SH-SY5Y (cell line): ENCODE data around the gene GALNT9.

ENCODE experiments used
- GATA2 ChIP-seq: IDR thresholded peaks from 2 replicates; pipeline ENCODE4 v1.6.1; 2011; ENCODE audit warnings: mild to moderate bottlenecking, low read depth, low read length
- GATA3 ChIP-seq: IDR thresholded peaks from 2 replicates; pipeline ENCODE4 v1.6.1; 2011; ENCODE audit warnings: low read depth, mild to moderate bottlenecking, low read length, moderate library complexity

Gene GALNT9

DNA sequence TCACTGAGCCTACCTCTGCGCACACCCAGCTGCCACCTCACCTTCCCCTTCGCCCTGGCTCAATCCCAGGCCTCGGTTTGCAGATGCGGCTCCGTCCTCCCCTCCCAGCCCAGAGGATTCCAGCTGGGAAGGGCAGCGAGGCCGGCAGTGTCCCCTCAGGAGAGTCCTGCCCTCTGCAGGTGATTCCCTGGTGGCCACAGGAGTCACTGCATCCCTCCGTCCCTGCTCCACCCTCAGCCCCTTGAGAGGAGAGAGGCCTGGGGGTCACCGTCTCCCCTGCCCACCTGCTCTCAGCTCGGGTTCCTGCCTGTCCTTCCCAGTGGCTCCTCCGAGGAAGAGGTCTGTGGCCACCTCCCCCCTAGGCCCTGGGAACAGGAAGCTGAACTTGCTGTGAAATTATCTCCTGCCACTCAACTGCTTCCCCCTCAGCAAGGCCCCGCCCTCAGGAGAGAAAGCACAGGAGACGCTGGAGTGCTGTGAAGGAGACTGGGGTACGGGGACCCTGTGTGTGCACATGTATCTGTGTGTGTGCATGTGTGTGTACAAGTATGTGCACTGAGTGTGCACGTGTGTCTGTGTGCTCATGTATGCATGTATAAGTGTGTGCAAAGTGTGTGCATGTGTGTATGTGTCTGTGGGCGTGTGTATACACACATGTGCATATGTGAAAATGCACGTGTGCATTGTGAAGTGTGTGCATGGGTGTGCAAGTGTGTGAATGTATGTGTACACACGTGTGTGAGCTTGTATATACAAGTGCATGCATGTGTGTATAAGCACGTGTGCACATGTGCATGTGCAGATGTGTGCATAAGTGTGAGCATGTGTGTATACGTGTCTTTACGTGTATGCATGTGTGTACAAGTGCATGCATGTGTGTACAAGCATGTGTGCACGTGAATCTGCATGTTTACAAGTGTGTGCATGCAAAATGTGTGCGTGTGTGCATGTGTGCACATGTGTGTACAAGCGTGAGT is 13.2 kb upstream of the GALNT9 start:
- TF ChIP-seq GATA3 (no peak), GATA2 (no peak)

DNA sequence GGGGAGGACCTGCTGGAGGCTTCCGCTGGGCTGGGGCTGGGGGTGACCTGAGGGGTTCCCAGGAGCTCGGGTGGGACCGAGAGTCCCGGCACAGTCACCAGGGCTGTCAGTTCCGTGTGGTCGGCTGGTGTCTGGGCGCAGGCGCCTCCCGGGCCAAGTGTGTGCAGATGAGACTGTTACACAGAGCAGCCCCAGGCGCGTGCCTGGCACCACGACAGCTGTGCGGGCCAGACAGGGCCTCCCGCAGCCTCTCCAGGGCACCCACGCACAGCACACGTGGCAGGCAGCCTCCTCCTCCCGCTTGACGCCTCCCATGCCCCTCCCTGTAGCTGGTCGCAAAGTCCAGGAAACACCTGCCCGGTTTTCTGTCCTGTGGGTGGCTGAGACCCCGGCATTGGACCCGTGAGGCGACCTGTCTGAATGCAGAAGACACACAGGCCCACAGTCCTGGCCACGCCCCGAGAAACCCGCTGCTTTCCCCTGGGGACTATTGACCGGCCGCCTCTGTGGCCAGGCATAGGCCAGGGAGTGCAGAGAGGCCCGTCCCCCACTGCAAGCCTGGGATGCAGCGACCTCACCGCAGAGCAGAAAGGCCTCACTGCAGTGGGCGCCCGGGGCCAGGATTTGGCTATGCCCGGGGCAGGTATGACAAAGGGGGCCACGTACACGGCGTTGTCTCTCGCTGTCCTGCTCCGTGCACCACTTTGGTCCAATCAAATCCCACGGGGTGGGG is 12.1 kb upstream of the GALNT9 start:
- TF ChIP-seq GATA2 (no peak), GATA3 (no peak)

DNA sequence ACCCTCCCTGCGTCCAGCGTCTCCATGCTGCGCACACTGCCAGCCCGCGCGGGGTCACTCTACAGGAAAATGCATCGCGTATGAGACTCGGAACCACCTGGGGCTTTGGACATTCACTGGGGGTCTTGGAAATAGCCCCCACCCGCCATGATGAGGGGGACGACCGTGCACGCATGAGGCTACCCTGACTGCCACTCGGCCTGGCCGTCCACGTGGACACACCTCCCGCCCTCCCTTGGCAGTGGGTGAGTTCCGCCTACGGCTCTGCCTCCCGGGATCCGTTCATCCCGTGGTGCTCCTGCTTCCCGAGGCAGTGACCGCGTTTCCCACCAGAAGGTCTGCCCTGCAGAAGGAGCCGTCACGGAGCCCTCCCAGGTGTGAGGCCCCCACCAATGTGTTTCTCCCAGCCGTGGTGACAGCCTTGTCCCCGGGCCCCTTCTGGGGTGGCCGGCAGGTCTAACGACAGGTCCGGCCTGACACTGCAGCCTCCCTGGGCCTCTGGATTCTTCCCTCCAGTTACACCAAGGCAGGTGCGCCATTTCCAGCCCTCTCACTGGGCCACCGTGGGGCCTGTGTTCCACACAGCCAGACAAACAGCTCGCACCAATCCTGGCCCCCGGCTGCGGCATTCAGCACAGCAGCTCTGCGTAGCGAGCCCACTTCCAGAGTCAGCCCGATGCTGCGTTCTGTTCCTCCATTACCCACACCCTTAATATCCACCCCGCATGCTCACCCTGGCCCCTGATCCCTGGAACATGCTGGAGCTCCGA is 11.1 kb upstream of the GALNT9 start:
- TF ChIP-seq GATA3 (no peak), GATA2 (no peak)

GRCh38 chr12:132339856-132340255 is 10.5 kb upstream of the GALNT9 start:
- TF ChIP-seq GATA2 (no peak), GATA3 (no peak)

DNA sequence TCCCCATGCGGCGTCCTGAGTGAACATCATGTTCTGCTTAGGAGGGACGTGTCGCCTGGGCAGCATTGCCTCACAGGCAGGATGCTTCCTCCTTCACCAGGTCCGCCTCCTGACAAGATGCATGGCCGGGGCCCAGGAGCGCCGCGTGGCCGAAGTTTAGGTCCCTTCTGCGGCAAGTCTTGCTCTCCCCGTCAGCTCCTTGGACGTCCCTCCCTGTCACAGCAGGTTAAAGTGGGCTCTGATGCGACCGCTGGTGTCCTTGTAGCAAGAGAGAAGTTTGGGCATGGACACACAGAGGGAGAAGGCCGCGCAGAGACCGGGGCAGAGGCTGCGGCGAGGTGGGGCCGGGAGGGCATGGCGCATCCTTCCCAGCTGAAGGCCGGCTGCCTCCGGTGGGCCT is 9.4 kb upstream of the GALNT9 start:
- TF ChIP-seq GATA2 (no peak), GATA3 (no peak)

GRCh38 chr12:132338311-132338710 is 8.9 kb upstream of the GALNT9 start:
- TF ChIP-seq GATA3 (no peak), GATA2 (no peak)

- TF ChIP-seq GATA2 (no peak), GATA3 (no peak)
Observed at GRCh38 chr12:132337557-132337956, 8.2 kb upstream of the GALNT9 start.

DNA sequence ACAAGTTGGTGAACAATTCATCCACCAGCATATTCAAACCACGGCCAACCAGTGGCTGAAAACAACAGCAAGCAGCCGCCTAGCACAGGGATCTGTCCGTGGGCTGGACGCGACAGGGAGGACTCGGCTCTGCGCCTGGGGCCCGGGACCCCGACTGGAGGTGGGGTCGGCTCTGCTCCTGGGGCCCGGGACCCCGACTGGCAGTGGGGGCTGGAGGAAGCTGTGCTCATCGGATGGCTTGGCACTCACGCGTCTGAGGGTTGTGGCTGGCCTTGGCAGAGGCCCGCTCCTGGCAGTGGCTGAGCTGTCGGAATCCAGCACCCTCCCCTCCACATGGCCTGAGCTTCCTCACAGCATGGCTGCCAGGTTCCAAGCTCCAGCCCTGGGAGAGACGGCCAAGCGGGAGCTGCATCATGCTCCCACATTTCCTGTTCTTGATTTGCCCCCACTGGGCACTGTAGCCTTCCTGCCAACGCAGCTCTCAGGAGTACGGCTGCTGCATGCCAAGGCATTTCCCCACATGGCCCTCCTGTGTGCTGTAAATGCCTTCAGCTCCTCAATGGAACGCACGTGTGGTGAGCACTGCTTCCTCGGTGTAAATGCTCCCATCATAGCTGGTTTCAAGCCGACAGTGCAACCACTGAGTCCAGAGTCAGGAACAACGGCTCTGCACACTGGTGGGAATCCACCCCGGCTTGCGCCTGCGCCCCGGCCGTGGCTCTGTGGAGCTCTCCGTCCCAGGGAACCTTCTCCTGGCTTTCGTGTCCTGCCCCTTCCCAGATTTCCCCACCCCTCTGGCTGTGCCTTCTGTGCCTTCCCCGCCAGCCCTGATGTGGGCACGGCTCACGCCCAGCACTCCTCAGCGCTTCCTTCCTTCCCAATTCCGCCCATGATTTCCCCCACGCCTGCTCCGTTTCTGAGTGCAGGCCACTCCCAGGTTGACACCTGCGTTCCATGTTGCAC is 7.3 kb upstream of the GALNT9 start:
- TF ChIP-seq GATA2 (no peak), GATA3 (no peak)

DNA sequence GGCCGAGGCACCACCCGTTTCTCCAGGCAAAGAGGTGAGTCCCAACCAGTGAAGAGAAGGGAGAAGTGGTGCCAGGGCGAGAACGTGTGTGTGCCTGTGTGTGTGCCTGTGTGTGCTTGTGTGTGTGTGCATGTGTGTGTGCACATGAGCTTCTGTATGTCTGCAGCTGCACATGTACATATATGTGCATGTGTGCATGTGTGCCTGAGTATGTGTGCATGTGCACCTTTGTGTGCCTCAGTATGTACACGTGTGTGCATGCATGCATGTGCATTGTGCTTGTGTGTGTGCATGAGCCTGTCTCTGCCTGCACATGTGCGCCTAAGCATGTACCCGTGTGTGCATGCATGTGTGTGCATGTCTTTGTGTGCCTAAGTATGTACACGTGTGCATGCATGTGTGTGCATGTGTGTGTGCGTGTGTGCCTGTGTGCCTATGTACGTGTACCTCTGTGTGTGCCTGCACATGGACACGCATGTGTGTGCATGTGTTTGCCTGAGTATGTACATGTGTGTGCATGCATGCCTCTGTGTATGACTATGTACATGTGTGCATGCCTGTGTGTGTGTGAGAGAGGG is 5.9 kb upstream of the GALNT9 start:
- TF ChIP-seq GATA2 (no peak), GATA3 (no peak)

GRCh38 chr12:132333766-132334165 is 4.4 kb upstream of the GALNT9 start:
- TF ChIP-seq GATA3 (no peak), GATA2 (no peak)

DNA sequence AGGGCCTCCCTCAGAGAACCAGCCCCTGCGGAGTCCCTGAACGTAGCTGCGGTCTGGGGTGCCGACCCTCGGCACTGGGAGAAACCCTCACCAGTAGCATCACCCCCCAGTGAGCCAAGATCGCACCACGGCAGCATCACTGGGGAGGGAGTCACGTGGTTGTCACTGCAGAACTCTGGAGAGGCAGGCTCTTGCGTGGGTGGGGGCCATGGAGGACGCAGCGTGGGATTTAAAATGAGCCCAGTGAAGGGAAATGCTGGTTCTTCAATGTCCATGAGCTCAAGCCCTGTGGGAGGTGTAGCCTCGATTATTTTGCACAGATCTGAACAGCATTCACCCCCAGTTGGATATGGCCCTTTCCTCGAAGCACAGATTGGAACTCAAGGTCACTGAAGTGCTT is 3.9 kb upstream of the GALNT9 start:
- TF ChIP-seq GATA3 (no peak), GATA2 (no peak)

DNA sequence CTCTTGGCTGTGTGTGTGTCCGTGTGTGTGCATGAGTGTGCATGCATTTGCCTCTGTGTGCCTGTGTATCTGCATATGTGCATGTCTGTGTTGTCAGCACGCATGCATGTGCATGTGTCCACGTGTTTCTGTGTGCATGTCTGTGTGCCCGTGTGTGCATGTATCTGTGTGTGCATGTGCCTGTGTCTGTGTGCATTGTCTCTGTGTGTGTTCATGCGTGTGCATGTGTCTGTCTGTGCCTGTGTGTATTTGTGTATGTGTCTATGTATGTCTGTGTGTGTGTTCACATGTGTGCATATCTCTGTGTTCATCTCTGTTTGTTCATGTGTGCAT is 1.1 kb upstream of the GALNT9 start:
- no peak for TF ChIP-seq GATA2
- TF ChIP-seq GATA3 = no peak

- TF ChIP-seq GATA2 = no peak
Observed at GRCh38 chr12:132329720-132330548, 545 bp upstream of the GALNT9 start.
